ENCODE data around the gene GAS7. TPM values are rescaled to one million over a fixed set of nuclear protein-coding genes. Genes with fewer than 3 reads are reported as not detected.
A peak's percentile ranks its signal among the peaks of the same experiment; 100 is the strongest.

Gene GAS7
- total RNA-seq, 2 experiments from 2014 or later: 1.6 to 2.1 TPM

GRCh38 chr17:10048629-10049350, 149.6 kb downstream of the GAS7 start:
- DNase-seq: no peak
- intact Hi-C loops (cut with micrococcal nuclease): no loop called here
- Mint-ChIP-seq H3K4me3 (no peak overlapping the region), H3K27ac (no peak overlapping the region), H3K36me3 (ENCODE audit: low read depth) (no peaks in the 10 kb centered on the region), H3K27me3 (no peaks in the 10 kb centered on the region), H3K4me1 (ENCODE audit: low read depth) (peaks cover 29% of the 10 kb centered on the region), H3K9me3 (no peaks in the 10 kb centered on the region)
- ATAC-seq: no peak
- CTCF ChIA-PET: interaction anchor here (1.0 kb wide), 1 partner anchor 11 kb away, joined by 3 read pairs; no protein-coding TSS in a partner anchor
- POLR2A ChIA-PET: interaction anchor here (0.8 kb wide), 1 partner anchor 16 kb away, joined by 3 read pairs; no protein-coding TSS in a partner anchor
- TF ChIP-seq CTCF (IDR thresholded peaks at IDR 0.05): no peak

GRCh38 chr17:10046786-10047785, 151.3 kb downstream of the GAS7 start:
- H3K27ac Mint-ChIP-seq: no peak overlapping the region
- intact Hi-C loops (cut with micrococcal nuclease): no loop called here
- peak; percentile 45 for ATAC-seq
- H3K4me3 Mint-ChIP-seq: no peak overlapping the region
- POLR2A ChIA-PET: no interaction called here
- H3K27me3 Mint-ChIP-seq: no peaks in the 10 kb centered on the region
- no peaks in the 10 kb centered on the region for H3K9me3 Mint-ChIP-seq
- DNase-seq: no peak
- no peaks in the 10 kb centered on the region for H3K36me3 Mint-ChIP-seq (ENCODE audit: low read depth)
- TF ChIP-seq CTCF (IDR thresholded peaks at IDR 0.05): no peak
- peaks cover 27% of the 10 kb centered on the region for H3K4me1 Mint-ChIP-seq (ENCODE audit: low read depth)
- CTCF ChIA-PET: no interaction called here

- no peak for TF ChIP-seq CTCF (IDR thresholded peaks at IDR 0.05)
- Mint-ChIP-seq H3K4me1 (ENCODE audit: low read depth) (peaks cover 25% of the 10 kb centered on the region), H3K27ac (no peak overlapping the region), H3K4me3 (no peak overlapping the region), H3K36me3 (ENCODE audit: low read depth) (no peaks in the 10 kb centered on the region), H3K9me3 (no peaks in the 10 kb centered on the region), H3K27me3 (no peaks in the 10 kb centered on the region)
- ATAC-seq: no peak
- CTCF ChIA-PET: no interaction called here
- POLR2A ChIA-PET: no interaction called here
- no peak for DNase-seq
- intact Hi-C loops (cut with micrococcal nuclease): no loop called here
Measured at GRCh38 chr17:10045871-10046658, 152.3 kb downstream of the GAS7 start.

- no peak for ATAC-seq
- H3K4me1 Mint-ChIP-seq (ENCODE audit: low read depth): peaks cover 26% of the 10 kb centered on the region
- H3K36me3 Mint-ChIP-seq (ENCODE audit: low read depth): no peaks in the 10 kb centered on the region
- no peaks in the 10 kb centered on the region for H3K9me3 Mint-ChIP-seq
- TF ChIP-seq CTCF (IDR thresholded peaks at IDR 0.05): no peak
- no peak overlapping the region for H3K27ac Mint-ChIP-seq
- no peak overlapping the region for H3K4me3 Mint-ChIP-seq
- POLR2A ChIA-PET: no interaction called here
- CTCF ChIA-PET: no interaction called here
- DNase-seq: no peak
- H3K27me3 Mint-ChIP-seq: no peaks in the 10 kb centered on the region
- intact Hi-C loops (cut with micrococcal nuclease): no loop called here
Measured at GRCh38 chr17:10042589-10043244, 155.7 kb downstream of the GAS7 start.
